Adrenal gland (tissue), 5 donors: ENCODE data around the gene OR52B6.

Experiments
- POLR2A ChIP-seq, 2 donors: fragments of 450-650 bp; IDR thresholded peaks; one replicate each; pipeline ENCODE4 v1.6.1; 2017; ENCODE audit warnings: antibody characterized with exemption in 2 of 2, mild to moderate bottlenecking in 2 of 2, moderate library complexity in 1 of 2
- TF ChIP-seq, protein P1 (sequence below), 6 experiments: fragments of 450-650 bp in 4 of 6; fragments of 200-600 bp in 2 of 6; sonication (generic) in 1 of 6; IDR thresholded peaks; 1 replicate in 5 of 6; 2 replicates in 1 of 6; pipeline versions ENCODE4 v1.5.1 to v1.8.0; 2016 to 2021; ENCODE audit warnings: antibody characterized with exemption in 6 of 6, mild to moderate bottlenecking in 2 of 6, moderate library complexity in 1 of 6
- donor health status: DM: no; HTN: no; CAD: no.

- TF ChIP-seq POLR2A (IDR thresholded peaks at IDR 0.05) = no peak
- TF ChIP-seq, protein P1, sequence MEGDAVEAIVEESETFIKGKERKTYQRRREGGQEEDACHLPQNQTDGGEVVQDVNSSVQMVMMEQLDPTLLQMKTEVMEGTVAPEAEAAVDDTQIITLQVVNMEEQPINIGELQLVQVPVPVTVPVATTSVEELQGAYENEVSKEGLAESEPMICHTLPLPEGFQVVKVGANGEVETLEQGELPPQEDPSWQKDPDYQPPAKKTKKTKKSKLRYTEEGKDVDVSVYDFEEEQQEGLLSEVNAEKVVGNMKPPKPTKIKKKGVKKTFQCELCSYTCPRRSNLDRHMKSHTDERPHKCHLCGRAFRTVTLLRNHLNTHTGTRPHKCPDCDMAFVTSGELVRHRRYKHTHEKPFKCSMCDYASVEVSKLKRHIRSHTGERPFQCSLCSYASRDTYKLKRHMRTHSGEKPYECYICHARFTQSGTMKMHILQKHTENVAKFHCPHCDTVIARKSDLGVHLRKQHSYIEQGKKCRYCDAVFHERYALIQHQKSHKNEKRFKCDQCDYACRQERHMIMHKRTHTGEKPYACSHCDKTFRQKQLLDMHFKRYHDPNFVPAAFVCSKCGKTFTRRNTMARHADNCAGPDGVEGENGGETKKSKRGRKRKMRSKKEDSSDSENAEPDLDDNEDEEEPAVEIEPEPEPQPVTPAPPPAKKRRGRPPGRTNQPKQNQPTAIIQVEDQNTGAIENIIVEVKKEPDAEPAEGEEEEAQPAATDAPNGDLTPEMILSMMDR (IDR thresholded peaks at IDR 0.05) = no peak
These were observed 16.2 kb upstream of the OR52B6 start for GRCh38 chr11:5564259-5565019.
